GM12892 (cell line): ENCODE measurements around the gene FAM3D.

Source experiments
- POLR2A ChIP-seq: IDR thresholded peaks from 2 replicates; pipeline ENCODE4 v1.6.1; 2011; ENCODE audit warnings: low read depth, low read length, control low read depth
- POLR2AphosphoS5 ChIP-seq: IDR thresholded peaks from 2 replicates; pipeline ENCODE4 v1.6.1; 2011; ENCODE audit warnings: low read depth, low read length, control low read depth

DNA sequence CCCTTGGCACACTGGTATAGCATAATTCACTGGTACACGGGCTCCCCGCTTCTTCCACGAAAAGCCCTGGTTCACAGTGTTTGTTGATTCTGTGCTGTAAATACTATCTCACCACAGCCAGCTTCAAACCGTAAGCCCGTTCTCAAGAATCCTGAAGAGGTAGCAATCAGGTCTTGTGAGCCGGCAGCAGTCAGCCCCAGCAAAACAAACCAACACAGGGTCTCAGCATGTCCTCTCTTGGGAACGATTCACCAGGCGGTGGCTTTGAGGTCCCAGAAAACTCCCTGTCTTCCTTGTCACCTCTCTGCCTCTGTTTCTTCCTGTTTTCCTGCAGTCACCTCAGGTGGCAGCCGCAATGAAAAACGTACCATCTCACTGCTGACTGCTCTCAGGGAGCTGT lies 19.1 kb upstream of the FAM3D start:
- TF ChIP-seq POLR2AphosphoS5, result no peak
- TF ChIP-seq POLR2A, result no peak
